HG03439 (cell line): Measurements from ENCODE around the gene SVOP.
"Not testable (repeated sequence)": the region's sequence is repeated elsewhere in the genome, so short reads cannot be mapped to it uniquely, and the experiment has no call there.

Experiments used
- ATAC-seq: cut with Tn5 transposase; IDR thresholded peaks from one replicate; pipeline ENCODE4 v1.9.1; 2021; ENCODE audit warnings: mild to moderate bottlenecking, moderate library complexity; ENCODE audit not compliant: unreplicated experiment

Gene SVOP

DNA sequence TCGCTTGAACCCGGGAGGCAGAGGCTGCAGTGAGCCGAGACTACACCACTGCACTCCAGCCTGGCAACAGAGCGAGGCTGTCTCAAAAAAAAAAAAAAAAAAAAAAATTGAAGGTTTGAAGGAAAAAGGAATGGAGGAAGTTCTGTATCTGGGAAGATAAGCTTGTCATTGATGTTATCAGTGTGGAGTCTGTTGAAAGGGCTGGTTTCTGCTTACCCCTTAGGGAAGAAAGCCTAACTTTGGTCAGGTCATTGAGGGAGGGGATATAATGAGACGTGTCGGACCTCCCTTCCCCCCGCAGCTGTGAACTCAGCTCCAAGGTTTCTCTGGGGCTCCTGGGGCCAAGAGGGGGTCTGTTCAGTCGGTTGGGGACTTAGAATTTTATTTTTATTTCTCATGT is 124.5 kb downstream of the SVOP start:
- no peak for ATAC-seq

DNA sequence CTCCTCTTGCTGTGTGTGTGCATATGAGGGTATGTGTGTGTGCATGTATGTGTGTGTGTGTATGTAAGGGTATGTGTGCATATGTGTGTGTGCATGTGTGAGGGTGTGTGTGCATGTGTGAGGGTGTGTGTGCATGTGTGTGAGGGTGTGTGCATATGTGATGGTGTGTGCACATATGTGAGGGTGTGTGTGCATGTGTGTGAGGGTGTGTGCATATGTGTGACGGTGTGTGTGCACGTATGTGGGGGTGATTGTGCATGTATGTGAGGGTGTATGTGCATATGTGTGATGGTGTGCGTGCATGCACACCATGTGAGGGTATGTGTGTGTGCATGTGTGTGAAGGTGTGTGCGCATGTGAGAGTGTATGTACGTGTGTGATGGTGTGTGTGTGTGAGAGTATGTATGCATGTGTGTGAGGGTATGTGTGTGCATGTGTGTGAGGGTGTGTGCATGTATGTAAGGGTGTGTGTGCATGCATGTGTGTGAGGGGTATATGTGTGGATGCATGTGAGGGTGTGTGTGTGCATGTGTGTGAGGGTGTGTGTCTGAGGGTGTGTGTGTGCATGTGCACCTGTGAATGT is 125.6 kb downstream of the SVOP start:
- ATAC-seq: no peak

DNA sequence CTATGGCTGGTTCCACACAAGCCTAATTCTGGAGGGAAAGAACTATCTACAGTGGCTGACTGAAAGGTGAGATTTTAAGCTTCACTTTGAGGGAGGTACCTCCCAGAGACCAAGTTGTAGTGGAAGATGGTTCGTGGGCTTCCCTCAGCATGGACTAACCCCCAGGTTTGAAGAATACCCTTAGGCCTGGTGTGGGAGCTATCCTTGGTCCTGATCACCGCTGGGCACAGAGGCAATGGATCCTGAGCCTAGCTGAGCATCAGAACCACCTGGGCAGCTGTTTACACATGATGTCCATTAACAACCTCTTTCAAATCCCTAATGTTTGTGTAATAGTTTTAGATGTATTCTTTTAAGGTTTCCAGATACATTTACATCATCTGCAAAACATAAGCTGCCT is 130.7 kb downstream of the SVOP start:
- no peak for ATAC-seq

DNA sequence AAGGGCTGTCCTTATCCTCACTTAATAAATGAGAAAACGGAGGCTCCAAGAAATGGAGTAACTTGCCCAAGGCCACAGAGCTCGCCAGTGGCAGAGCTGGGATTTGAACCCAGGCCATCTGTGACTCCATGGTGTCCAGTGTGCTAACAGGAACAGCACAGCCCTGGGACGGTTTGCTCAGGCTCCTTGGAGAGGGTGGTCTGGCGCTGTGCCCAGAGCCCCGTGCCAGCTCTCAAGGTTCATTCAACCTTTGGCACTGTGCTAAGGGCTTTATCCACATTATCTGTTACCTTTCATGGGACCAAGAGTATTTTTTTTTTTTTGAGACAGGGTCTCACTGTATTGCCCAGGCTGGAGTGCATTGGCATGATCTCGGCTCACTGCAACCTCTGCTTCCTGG is 132.8 kb downstream of the SVOP start:
- ATAC-seq: no peak

DNA sequence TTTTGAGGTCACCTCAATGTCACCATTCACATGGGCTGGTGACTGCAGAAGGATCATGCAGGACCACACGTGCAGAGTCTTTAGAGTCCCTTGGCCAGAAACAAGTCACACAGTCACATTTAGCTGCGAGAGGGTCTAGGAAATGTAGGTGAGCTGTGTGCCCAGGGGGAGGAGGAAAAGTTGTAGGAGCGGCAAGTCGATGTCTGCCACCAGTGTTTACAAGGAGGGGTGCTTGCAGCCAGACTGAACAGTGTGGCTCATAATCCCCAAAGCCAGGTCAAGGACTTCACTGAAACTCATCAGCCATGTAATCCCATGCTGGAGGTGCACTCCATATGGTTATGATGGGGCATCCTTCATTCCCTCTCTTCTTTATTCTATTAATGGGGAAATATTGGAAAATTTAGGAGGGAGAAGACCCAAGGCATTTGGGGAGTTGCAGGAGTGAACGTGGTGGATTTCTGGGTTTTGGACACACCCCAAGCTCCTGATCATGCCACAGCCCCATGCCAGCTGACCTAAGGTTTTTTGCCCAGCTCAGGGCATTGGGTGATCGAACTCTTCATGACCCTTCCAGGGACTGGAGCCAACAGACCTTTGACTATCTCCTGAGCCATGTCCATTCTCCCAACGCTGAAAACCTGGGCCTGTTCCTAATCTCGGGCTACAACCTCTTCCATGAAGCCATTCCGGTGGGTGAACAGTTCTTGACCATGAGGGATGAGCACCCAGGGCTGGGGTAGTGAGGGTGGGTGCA is 133.8 kb downstream of the SVOP start:
- no peak for ATAC-seq

DNA sequence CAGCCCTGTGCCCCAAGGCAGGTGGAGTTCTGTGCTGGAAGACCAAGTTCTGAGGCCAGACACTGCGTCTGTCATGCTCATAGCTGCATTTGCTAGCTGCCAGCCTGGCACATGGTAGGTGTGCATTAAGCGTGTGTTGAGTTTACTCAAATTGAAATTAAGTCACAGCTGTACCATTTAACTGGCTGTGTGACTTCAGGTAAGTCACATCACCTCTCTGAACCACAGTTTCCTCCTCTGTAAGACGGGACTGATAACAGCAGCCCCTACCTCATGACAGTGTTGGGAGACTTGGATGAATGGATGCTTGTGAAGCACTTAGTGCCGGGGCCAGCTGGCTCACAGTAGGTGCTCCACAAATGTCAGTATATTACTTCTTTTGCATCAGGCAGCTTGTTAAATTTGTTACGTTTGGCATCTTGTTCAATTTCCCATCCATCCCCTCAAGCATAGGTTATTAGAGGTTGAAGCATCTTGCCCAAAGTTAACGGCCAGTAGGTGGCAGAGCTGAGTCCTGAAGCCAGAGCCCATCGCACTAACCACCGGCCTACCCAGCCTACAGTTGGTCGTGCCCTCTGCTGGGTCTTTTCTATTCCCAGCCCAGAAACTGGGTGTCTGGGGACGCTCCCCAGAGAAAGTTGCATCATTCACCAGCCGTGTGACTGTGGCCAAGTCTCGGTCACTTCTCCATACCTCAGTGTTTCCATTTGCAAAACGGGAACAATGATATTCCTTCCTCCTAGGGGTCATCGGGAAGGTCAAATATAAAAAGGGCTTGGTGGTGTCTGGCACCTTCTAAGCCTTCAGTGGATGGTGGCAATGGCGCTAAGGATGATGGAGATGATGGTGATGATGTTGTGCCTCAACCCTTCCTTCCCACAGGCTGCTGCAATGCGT is 136.5 kb downstream of the SVOP start:
- ATAC-seq: no peak

DNA sequence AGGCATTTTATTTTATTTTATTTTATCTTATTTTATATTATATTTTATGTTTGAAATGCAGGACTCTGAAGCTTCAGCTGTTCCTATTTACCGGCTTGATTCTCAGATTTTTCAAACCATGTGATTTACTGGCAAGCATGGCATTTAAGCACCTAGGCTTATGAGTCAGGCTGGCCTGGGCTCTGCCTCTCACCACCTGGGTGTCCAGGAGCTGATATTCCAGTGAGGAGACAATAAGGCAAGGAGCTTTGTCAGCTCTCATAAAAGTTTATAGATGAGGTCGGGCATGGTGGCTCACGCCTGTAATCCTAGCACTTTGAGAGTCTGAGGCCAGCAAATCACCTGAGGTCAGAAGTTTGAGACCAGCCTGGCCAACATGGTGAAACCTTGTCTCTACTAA is 138.9 kb downstream of the SVOP start:
- ATAC-seq: no peak

DNA sequence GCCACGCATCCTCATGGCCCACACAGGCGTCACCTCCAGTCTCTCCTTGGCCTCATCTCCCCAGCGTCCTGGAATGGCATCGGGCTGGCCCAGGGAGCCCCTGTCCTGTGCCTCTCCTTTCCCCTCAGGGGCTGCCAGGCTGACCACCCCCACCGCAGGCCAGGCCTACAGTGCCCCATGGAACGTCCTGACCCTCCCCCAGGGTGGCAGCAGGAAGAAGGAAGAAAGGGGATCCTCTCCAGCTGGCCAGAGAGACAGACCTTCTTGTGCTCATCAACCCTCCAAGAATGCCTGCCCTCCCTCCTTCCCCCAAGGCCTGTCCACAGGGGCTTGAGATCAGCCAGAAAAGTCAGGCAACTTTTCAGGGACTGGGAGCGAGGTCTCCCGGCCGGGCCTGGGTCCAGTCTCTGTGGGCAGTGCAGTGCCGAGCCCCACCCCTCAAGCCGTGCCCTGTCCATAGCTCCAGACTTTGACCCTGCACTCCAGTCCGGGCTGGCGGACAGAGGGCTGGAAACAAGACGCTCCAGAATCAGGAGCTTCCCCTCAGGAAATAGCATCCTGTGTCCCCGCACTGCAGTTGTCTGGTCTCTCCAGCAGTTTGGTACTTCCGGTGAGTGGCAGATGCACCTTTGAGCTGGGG is 141.1 kb downstream of the SVOP start, which contains the start of gene DAO:
TSS of gene DAO (plus strand) at position 478 of the 640 bp plus-strand sequence. CDS start 4,915 bp downstream, outside the sequence.
- no peak for ATAC-seq

DNA sequence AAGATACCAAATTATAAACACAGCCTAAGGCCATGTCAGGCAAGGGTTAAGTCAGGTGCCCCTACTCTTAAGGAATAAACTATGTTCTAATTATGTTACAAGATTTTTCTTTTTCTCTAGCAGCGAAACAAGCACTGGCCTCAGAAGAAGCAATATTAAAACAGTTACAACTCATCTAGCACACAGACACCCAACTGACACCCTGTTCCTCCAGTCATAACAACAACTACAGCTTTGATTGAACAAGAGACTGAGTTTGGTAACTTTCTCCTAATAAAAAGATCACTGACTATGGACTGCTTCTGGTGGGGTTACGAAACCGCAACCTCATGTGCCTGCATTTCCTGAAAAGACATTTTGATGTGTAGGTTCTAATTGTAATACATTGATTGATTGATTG is 144.3 kb downstream of the SVOP start:
- ATAC-seq: no peak

DNA sequence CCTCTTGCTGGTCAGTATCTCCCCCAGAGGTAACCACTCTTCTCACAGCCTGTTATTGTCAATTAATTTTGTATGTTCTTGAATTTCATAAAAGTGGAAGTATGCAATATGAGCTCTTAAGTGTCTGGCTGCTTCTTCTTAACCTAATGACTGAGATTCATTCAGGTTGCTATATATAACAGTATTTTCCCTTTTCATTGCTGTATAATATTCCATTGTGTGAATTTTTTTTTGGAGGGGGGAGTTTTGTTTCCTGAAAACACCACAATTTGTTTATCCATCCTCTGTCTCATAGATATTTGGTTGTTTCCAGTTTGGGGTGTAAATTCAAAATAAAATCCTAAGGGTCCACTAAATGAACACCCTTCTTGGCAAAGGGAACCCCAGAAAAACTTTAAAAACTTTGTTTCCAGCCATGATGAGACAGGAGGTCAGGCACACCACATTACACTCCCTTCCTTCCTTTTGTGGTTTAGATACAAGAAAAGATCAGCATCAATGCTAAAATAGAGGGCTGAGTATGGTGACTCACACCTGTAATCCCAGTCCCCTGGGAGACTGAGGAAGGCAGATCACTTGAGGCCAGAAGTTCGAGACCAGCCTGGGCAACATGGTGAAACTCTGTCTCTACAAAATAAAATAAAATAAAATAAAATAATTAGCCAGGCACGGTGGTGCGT is 145.0 kb downstream of the SVOP start:
- ATAC-seq: no peak

DNA sequence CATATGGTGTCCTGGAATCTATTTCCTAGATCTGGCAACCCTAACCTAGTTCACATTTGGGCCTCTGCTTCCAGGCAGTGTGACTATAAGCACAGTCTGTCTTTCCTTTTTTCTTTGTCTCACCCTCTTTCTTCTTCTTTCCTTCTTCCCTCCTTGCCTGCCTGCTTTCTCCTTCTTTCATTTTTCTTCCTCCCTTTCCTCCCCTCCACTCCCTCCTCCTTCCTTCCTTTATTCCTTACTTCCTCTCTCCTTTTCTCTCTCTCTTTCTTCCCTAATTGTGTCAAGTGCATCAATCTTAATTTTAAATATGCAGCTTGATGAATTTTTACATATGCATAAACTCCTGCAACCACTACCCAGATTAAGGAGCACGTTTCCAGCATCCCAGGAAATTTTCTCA is 145.6 kb downstream of the SVOP start:
- no peak for ATAC-seq

DNA sequence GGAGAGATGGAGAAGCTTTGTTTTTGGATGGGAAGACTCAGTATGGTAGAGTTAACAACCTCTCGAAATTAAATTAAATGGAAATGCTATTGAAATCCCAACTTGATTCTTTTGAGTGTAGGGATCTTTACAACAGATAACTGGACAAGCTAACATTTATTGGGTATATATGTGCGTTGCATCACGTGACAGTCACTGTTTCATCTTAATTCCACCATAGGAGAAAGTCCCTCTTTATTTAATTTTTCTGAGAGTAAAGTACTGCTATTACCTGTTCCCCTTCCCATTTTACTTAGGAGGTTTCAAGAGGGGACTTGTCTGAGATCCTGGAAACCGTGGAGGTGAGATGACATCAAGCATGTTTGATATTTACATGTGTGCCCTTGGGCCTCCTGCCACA is 152.1 kb downstream of the SVOP start:
- no peak for ATAC-seq

DNA sequence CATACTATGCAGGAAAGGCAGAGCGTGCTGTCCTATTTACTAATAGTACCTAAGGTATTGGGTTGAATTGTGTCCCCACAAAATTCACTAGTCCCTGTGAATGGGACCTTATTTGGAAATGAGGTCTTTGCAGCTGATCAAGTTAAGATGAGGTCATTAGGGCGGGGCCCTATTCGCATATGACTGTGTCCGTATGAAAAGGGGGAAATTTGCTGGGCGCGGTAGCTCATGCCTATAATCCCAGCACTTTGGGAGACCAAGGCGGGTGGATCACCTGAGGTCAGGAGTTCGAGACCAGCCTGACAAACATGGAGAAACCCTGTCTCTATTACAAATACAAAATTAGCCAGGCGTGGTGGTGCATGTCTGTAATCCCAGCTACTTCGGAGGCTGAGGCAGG is 154.8 kb downstream of the SVOP start:
- ATAC-seq: not testable (repeated sequence)

DNA sequence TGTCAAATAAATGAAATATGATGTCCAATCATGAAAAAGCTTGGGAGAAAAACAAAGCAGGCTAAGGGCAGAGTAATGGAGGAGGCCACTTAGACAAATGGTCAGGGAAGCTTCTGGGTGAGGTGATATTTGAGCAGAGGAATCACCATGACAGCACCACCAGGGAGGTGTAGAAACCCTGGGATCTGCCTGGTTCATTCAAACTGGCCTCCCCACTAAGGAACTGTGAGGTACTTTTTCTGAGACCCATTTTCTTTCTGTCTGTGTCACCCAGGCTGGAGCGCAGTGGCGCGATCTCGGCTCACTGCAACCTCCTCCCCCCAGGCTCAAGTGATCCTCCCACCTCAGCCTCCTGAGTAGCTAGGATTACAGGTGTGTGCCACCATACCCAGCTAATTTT is 155.7 kb downstream of the SVOP start:
- ATAC-seq: no peak

DNA sequence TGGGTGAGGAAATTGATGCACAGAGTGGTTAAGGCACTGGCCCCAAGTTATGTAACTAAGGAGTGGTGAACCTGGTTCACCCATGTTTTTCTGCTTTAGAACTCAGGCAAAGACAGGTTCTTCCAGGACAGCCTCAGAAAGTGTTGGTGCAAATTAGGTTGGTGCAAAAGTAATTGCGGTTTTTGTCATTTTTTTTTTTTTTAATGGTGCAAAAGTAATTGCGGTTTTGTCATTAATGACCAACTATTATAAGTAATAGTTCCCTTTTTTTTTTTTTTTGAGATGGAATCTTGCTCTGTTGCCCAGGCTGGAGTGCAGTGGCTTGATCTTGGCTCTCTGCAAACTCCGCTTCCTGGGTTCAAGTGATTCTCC is 158.3 kb downstream of the SVOP start:
- no peak for ATAC-seq

DNA sequence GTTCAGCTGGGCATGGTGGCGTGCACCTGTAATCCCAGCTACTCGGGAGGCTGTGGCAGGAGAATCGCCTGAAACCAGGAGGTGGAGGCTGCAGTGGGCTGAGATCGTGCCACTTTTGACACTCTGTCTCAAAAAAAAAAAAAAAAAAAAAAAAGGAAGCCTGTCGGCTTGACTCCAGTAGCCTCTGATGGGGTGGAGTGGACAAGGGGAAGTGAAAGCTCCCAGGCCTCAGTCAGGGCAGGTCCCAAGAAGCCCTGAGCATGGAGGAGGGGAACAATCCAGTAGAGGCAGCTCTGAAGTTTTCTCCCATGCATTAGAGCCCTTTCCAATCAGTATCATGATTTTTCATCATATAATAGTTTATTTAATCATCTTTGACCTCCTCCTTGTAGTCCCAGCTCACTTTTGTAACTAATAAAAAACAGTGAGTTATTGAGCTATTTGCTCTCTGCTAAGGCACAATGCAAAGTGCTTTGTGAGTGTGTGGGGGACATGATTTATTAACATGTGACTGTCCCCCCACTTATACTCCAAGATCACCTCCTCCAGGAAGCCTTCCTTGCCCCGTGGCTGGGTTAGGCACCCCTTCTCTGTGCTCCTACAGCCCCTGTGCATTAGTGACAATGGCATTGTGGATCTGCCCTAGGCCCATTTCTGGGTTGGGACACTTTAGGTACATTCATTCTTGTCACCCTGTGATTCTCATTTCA is 158.8 kb downstream of the SVOP start:
- ATAC-seq: no peak

DNA sequence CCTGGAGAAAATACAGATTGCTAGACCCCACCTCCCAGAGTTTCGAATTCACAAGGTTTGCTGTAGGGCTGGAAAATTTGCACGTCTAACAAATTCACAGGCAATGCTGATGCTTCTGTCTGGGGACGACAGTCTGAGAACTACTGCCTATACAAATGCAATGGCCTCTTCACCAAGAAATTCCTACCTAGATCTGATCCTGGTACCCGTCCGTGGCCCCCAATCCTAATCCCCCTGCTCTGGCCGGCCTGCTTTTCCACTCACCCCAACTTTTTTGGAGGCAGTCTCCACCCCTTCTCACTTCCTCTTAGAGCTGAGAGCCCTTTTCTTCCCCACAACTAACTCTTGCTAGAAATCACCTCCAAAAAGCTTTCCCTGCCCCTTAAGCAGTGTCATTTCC is 160.4 kb downstream of the SVOP start:
- ATAC-seq: no peak

DNA sequence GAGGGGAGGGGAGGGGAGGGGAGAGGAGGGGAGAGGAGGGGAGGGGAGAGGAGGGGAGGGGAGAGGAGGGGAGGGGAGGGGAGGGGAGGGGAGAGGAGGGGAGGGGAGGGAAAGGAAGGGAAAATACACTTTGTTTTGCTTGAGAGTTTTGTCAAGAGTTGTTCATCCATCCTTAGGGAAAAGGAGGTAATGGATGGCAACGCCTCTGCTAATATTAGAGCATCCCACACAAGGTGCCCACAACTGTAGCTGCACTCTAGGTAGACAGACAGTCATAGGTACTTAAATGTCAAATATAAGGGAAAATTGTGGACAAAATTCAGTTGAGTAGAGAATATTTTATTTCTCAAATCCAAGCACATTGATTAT is 161.0 kb downstream of the SVOP start:
- ATAC-seq: no peak

DNA sequence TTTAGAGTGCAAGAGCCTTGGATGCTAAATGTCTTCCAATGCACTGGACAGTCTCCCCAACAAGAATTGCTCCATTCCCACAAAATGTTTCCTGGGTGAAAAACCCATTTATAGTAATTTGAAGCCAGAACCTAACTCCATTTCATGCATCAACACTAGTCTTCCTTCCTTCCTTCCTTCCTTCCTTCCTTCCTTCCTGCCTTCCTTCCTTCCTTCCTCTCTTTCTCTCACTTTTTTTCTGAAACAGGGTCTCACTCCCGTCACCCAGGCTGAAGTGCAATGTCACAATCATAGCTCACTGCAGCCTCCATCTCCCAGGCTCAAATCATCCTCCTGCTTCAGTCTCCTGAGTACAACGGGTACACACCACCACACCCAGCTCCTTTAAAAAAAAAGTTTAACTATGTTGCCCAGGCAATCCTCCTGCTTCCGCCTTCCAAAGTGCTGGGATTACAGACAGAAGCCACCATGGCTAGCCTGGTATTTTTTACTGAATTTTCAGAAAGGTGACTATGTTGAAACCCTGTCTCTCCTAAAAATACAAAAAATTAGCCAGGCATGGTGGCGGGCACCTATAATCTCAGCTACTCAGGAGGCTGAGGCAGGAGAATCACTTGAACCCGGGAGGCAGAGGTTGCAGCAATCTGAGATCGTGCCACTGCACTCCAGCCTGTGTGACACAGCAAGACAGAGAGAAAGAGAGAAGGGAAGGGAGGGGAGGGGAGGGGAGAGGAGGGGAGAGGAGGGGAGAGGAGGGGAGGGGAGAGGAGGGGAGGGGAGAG is 161.5 kb downstream of the SVOP start:
- ATAC-seq: not testable (repeated sequence)
